SU-DHL-6 (cell line): ENCODE results near the gene HSPBP1.

Experiments
- H2AFZ ChIP-seq: fragments of 200-600 bp; sonication (generic); 2 replicates; pipeline ENCODE4 v1.6.1; 2014; ENCODE audit warnings: low read depth, mild to moderate bottlenecking, moderate library complexity, mixed read lengths, antibody characterized with exemption, low read length; ENCODE audit not compliant: severe bottlenecking
- H3F3A ChIP-seq: fragments of 200-600 bp; shearing (Covaris generic); 2 replicates; pipeline ENCODE4 v1.6.0; 2016; ENCODE audit warnings: antibody characterized with exemption, mild to moderate bottlenecking; ENCODE audit not compliant: insufficient read depth
- H3K27ac ChIP-seq: fragments of 200-600 bp; sonication (generic); 2 replicates; pipeline ENCODE4 v1.5.1; 2016; ENCODE audit warnings: low read depth, mild to moderate bottlenecking, low read length, moderate library complexity, mixed read lengths
- H3K27me3 ChIP-seq: fragments of 200-600 bp; sonication (generic), shearing (Covaris generic); 2 replicates; pipeline ENCODE4 v1.6.0; 2014; ENCODE audit warnings: mild to moderate bottlenecking, low read length
- H3K36me3 ChIP-seq: fragments of 200-600 bp; sonication (generic); 2 replicates; pipeline ENCODE4 v1.6.1; 2014; ENCODE audit warnings: mild to moderate bottlenecking, low read length, mixed read lengths
- H3K4me2 ChIP-seq: fragments of 300-600, 200-600 bp; shearing (Covaris generic), sonication (generic); 2 replicates; pipeline ENCODE4 v1.6.0; 2014; ENCODE audit warnings: low read length, low read depth, mild to moderate bottlenecking; ENCODE audit not compliant: poor library complexity, severe bottlenecking
- H3K4me3 ChIP-seq: fragments of 200-600 bp; sonication (generic); 2 replicates; pipeline ENCODE4 v1.5.1; 2014; ENCODE audit warnings: antibody characterized with exemption, low read length, mild to moderate bottlenecking, mixed read lengths; ENCODE audit not compliant: insufficient read depth, poor library complexity, severe bottlenecking
- H3K79me2 ChIP-seq: fragments of 200-600 bp; sonication (generic); 2 replicates; pipeline ENCODE4 v1.6.1; 2014; ENCODE audit warnings: mild to moderate bottlenecking, low read length, moderate library complexity; ENCODE audit not compliant: insufficient read depth
- H3K9ac ChIP-seq: fragments of 200-600 bp; sonication (generic); 2 replicates; pipeline ENCODE4 v1.7.0; 2014; ENCODE audit warnings: mild to moderate bottlenecking, low read length
- H3K9me2 ChIP-seq: fragments of 200-600 bp; sonication (generic); replicated peaks from 2 replicates; pipeline ENCODE4 v1.6.1; 2014; ENCODE audit warnings: low read length; ENCODE audit not compliant: insufficient read depth
- H3K9me3 ChIP-seq: fragments of 200-600 bp; sonication (generic); 2 replicates; pipeline ENCODE4 v1.6.1; 2014; ENCODE audit warnings: low read length, mixed read lengths; ENCODE audit not compliant: insufficient read depth
- H4K20me1 ChIP-seq: fragments of 200-600 bp; sonication (generic); 2 replicates; pipeline ENCODE4 v1.6.1; 2014; ENCODE audit warnings: low read depth, mild to moderate bottlenecking, antibody characterized with exemption, low read length, moderate library complexity, mixed read lengths
- EZH2phosphoT487 ChIP-seq: fragments of 200-600 bp; sonication (generic), shearing (Covaris generic); conservative IDR thresholded peaks from 2 replicates; pipeline ENCODE4 v1.6.1; 2018; ENCODE audit warnings: mild to moderate bottlenecking, antibody characterized with exemption, low read length, moderate library complexity, mixed read lengths
- TF ChIP-seq, protein P1 (sequence below): fragments of 200-600 bp; sonication (generic); IDR thresholded peaks from one replicate; pipeline ENCODE4 v1.5.1; 2017; ENCODE audit warnings: antibody characterized with exemption, mild to moderate bottlenecking, low read length, moderate library complexity; ENCODE audit not compliant: insufficient read depth, poor library complexity, severe bottlenecking

Gene HSPBP1

DNA sequence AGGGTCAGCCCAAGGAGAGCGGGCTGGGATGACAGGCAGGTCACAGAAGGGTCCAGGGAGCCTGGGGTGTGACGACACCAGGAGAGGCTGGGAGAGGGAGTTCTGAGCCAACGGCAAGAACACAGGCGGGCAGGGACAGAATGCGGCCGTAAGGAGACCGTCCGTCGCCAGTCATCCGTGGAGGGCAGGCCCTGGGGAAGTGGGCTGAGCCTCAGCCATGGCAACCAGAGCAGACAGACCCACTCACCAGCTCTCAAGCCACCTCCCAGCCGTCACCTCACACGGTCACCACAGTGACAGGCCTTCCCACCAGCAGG is 47.7 kb downstream of the HSPBP1 start:
- Histone ChIP-seq H3K9me2 (no peaks in the 10 kb centered on the region), H3F3A (no peaks in the 10 kb centered on the region), H3K9ac (no peak overlapping the region), H3K27ac (no peak overlapping the region), H3K4me2 (no peak overlapping the region), H3K36me3 (peaks cover 17% of the 10 kb centered on the region), H3K79me2 (no peaks in the 10 kb centered on the region; the same call in 1 of the 2 replicates), H3K9me3 (no peaks in the 10 kb centered on the region), H2AFZ (no peak overlapping the region), H4K20me1 (no peaks in the 10 kb centered on the region), H3K4me3 (no peak overlapping the region), H3K27me3 (no peaks in the 10 kb centered on the region)
- TF ChIP-seq EZH2phosphoT487, result no peak
- TF ChIP-seq, protein P1, sequence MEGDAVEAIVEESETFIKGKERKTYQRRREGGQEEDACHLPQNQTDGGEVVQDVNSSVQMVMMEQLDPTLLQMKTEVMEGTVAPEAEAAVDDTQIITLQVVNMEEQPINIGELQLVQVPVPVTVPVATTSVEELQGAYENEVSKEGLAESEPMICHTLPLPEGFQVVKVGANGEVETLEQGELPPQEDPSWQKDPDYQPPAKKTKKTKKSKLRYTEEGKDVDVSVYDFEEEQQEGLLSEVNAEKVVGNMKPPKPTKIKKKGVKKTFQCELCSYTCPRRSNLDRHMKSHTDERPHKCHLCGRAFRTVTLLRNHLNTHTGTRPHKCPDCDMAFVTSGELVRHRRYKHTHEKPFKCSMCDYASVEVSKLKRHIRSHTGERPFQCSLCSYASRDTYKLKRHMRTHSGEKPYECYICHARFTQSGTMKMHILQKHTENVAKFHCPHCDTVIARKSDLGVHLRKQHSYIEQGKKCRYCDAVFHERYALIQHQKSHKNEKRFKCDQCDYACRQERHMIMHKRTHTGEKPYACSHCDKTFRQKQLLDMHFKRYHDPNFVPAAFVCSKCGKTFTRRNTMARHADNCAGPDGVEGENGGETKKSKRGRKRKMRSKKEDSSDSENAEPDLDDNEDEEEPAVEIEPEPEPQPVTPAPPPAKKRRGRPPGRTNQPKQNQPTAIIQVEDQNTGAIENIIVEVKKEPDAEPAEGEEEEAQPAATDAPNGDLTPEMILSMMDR, result no peak

DNA sequence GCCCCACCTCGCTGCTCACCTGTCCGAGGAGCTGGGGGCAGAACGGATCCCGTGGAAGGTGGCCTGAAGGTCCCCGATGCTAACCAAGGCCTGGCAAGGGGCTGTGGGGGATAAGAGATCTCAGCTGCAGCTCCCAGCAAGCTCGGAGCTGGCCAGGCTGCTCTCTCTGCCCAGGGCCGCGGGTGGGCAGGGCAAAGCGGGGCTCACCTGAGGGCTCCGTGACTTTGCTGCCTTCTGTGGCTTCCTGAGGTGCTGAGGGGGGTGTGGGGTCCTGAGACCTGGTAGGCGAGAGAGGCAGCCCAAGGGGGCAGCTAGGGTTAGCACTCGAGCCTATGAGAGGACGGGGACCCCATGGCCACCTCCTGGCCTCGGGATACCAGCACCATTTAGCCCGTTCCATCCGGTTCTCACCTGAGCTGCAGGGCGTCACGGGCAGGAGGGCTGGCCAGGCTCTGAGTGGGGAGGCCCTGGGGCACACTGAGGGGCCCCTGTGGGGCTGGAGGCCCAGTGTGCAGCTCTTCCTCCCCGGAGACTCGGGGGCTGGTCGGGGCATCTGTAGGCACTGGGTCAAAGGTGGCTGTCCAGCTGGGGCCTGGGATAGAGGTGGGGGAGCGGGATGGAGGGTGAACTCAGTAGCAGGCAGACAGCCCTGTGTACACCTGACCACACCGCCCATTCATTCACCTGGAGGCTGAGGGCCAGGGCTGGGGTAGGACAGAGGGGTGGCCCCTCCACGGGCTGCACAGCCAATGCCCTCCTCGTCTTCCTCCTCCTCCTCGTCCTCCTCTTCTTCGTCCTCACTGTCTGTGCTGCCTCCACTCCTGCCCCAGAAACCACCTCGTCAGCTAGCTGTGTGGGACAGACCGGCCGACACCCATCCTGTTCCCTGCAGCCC is 48.3 kb downstream of the HSPBP1 start:
- no peaks in the 10 kb centered on the region; the same call in 1 of the 2 replicates for H3K79me2 ChIP-seq
- H3K36me3 ChIP-seq, result peaks cover 14% of the 10 kb centered on the region

DNA sequence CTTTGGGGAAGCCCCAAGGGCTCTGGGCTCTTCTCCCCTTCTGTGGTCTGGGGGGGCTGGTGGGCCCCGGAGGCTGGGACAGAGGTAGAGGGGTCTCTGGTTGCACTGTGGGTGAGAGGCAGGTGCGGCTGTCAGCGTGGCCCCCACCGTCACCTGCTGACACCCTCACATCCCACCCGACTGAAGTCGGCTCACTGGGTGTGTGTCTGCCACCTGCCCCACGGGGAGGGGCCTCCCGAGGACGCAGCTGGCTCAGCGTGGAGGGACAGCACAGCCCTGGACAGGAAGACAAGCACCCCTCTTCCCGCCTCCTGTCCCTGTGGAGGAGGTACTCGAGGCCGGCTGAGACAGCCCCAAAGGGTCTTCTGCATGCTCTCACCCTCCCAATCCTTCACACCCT is 49.1 kb downstream of the HSPBP1 start:
- H3K4me3 ChIP-seq, result no peak overlapping the region
- no peak overlapping the region for H3K27ac ChIP-seq
- H3K79me2 ChIP-seq, result no peaks in the 10 kb centered on the region; the same call in 1 of the 2 replicates
- no peak overlapping the region for H2AFZ ChIP-seq
- H3K9ac ChIP-seq, result no peak overlapping the region
- no peak for TF ChIP-seq EZH2phosphoT487
- H3K9me2 ChIP-seq, result no peaks in the 10 kb centered on the region
- no peaks in the 10 kb centered on the region for H3K27me3 ChIP-seq
- no peaks in the 10 kb centered on the region for H3K9me3 ChIP-seq
- no peak overlapping the region for H3K4me2 ChIP-seq
- H4K20me1 ChIP-seq, result no peaks in the 10 kb centered on the region; the same call in 1 of the 2 replicates
- peaks cover 9% of the 10 kb centered on the region; the same call in 1 of the 2 replicates for H3K36me3 ChIP-seq
- no peaks in the 10 kb centered on the region for H3F3A ChIP-seq

More for the DNA sequence above, 48.3 kb downstream of the HSPBP1 start:
- H3K4me3 ChIP-seq, result no peak overlapping the region
- no peaks in the 10 kb centered on the region for H3K27me3 ChIP-seq
- no peak overlapping the region for H3K27ac ChIP-seq
- no peaks in the 10 kb centered on the region for H3K9me2 ChIP-seq
- H3K9ac ChIP-seq, result no peak overlapping the region
- H2AFZ ChIP-seq, result no peak overlapping the region
- no peaks in the 10 kb centered on the region for H4K20me1 ChIP-seq
- H3F3A ChIP-seq, result no peaks in the 10 kb centered on the region
- TF ChIP-seq, protein P1, result no peak
- no peak for TF ChIP-seq EZH2phosphoT487
- no peak overlapping the region for H3K4me2 ChIP-seq
- H3K9me3 ChIP-seq, result no peaks in the 10 kb centered on the region

DNA sequence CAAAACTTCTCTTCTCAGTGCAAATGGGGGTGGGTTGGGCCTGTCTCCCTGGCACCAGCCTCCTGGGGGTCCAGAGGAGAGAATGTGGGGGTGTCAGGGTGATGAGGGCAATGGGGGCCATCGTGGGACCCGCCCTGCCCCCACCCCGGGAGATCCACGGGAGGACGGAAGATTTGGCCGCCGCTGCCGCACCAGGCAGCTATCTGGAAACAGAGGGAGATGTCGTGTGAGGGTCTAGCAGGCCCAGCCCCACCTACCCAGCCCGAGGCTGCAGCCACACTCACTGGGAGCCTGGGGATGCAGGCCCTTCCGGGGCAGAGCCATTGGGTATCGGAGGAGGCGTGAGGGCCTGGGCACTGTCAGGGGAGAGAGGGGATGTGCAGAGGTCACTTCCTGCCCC is 49.6 kb downstream of the HSPBP1 start:
- H3K36me3 ChIP-seq, result peaks cover 9% of the 10 kb centered on the region; the same call in 1 of the 2 replicates
- H3K27ac ChIP-seq, result no peak overlapping the region
- no peaks in the 10 kb centered on the region; the same call in 1 of the 2 replicates for H4K20me1 ChIP-seq
- no peaks in the 10 kb centered on the region for H3F3A ChIP-seq
- H3K79me2 ChIP-seq, result no peaks in the 10 kb centered on the region; the same call in 1 of the 2 replicates
- no peak overlapping the region for H3K4me2 ChIP-seq
- H3K4me3 ChIP-seq, result no peak overlapping the region
- H2AFZ ChIP-seq, result no peak overlapping the region
- no peaks in the 10 kb centered on the region for H3K9me3 ChIP-seq
- no peaks in the 10 kb centered on the region for H3K9me2 ChIP-seq
- no peak overlapping the region for H3K9ac ChIP-seq
- H3K27me3 ChIP-seq, result no peaks in the 10 kb centered on the region
- no peak for TF ChIP-seq EZH2phosphoT487
- TF ChIP-seq, protein P1, result no peak
